Thyroid gland (tissue), 4 donors: ENCODE results near the gene PDE11A.

Source experiments
- CTCF ChIP-seq, 6 experiments: fragments of 200-600 bp in 3 of 6; fragments of 450-650 bp in 3 of 6; sonication (generic) in 3 of 6; IDR thresholded peaks; one replicate each; pipeline ENCODE4 v1.5.1; 2016 to 2019; ENCODE audit warnings: antibody characterized with exemption in 6 of 6, mild to moderate bottlenecking in 2 of 6, inconsistent platforms in 1 of 6, moderate library complexity in 1 of 6
- POLR2A ChIP-seq, 2 donors: fragments of 450-650 bp; IDR thresholded peaks; one replicate each; pipeline ENCODE4 v1.6.1; 2017; ENCODE audit warnings: antibody characterized with exemption in 2 of 2, mild to moderate bottlenecking in 2 of 2, moderate library complexity in 1 of 2

- TF ChIP-seq CTCF (IDR thresholded peaks at IDR 0.05) (no peak), POLR2A (IDR thresholded peaks at IDR 0.05) (no peak)
These were observed 443.1 kb downstream of the PDE11A start for GRCh38 chr2:177629357-177630024.
